KBM-7 (cell line): Measurements from ENCODE around the gene OPN1MW3.
"Not testable (repeated sequence)": the region's sequence is repeated elsewhere in the genome, so short reads cannot be mapped to it uniquely, and the experiment has no call there.

Source experiments
- DNase-seq: peaks from one replicate; pipeline ENCODE4 v3.0.0-alpha.2; 2015
- in situ Hi-C: fragments of 300-500 bp; cut with MboI; formaldehyde crosslinking; loops from 2 replicates; pipeline ENCODE4 v1.14.3; 2020; ENCODE audit warnings: low sequenced_read_pairs, low pct_unique_long_range_greater_than_20kb, mixed read lengths

OPN1MW3 gene

GRCh38 chrX:154257282-154257681, at the start of gene OPN1MW3:
OPN1MW3 (plus strand) TSS chrX:154257582; CDS start chrX:154257620, 38 bp downstream.
- in situ Hi-C loops, DNase-seq: not testable (repeated sequence)

- in situ Hi-C loops, DNase-seq: not testable (repeated sequence)
Measured at GRCh38 chrX:154209670-154210418, 47.5 kb upstream of the OPN1MW3 start.

- in situ Hi-C loops = not testable (repeated sequence)
Measured at GRCh38 chrX:154211057-154211456, 46.3 kb upstream of the OPN1MW3 start.

DNA sequence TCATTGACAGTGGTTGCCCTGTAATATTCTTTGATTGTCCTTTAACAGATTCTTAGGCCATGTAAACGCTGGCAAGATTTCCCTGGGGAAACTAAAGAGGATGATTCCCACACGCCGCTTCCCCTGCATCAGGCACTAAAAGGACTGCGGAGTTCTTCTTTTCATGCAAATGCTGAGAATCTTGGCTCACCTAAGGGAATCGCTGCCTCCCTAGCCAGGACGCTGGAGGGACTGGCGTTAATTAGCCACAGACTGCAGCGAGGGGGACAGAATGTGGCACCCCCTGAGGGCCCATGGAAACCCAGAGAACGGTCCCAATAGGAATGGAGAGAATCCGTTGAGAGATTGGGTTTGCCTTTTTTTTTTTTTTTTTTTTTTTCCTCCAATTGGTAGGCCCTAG, 45.9 kb upstream of the OPN1MW3 start:
- DNase-seq, in situ Hi-C loops: not testable (repeated sequence)

More at GRCh38 chrX:154211057-154211456, 46.3 kb upstream of the OPN1MW3 start:
- DNase-seq = not testable (repeated sequence)

DNA sequence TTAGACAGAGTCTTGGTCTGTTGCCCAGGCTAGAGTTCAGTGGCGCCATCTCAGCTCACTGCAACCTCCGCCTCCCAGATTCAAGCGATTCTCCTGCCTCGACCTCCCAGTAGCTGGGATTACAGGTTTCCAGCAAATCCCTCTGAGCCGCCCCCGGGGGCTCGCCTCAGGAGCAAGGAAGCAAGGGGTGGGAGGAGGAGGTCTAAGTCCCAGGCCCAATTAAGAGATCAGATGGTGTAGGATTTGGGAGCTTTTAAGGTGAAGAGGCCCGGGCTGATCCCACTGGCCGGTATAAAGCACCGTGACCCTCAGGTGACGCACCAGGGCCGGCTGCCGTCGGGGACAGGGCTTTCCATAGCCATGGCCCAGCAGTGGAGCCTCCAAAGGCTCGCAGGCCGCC, 37.9 kb upstream of the OPN1MW3 start, which contains the start of gene OPN1MW2:
Gene OPN1MW2 (plus strand): TSS at position 301 of the 400 bp plus-strand sequence. CDS start 60 bp downstream, at position 361.
- in situ Hi-C loops, DNase-seq: not testable (repeated sequence)

DNA sequence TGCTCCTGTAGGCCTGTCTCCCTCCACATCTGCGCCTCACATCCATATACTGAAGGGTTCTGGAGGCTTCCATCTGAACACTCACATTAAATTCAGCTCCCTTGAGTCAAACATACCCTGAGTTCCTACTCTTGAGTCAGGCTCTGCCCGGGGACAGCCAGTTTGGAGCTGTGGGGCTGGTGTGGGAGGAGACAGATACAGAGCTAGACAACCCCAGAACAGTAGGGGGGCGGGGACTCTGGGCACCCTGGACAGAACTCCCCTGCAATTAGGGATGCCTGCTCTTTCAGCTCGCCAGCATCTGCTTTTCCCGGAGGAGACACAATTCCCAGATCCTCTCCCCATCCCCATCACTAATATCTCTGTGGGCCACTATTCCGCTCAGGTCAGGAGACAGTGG, 32.1 kb upstream of the OPN1MW3 start:
- in situ Hi-C loops, DNase-seq: not testable (repeated sequence)

DNA sequence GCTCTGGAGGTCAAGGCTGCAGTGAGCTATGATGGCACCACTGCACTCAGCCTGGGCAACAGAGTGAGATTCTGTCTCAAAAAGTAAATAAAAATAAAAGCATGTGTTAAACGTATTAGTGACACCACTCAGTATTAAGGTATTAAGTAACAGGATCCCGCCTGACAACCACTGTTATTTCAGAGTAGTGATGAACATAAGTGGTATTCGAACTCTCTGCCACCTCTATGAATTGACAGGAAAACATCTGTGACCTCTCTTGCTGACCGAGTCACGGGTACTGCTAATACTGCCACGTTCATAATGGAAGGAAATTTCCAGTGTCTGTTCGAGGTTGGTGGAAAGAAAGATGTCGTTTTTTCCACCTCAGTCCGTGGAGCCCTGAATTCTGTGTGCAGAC, 30.7 kb upstream of the OPN1MW3 start:
- in situ Hi-C loops, DNase-seq: not testable (repeated sequence)

- in situ Hi-C loops, DNase-seq: not testable (repeated sequence)
Measured at GRCh38 chrX:154231443-154231842, 25.9 kb upstream of the OPN1MW3 start.

GRCh38 chrX:154233620-154234019, 23.8 kb upstream of the OPN1MW3 start:
- in situ Hi-C loops, DNase-seq: not testable (repeated sequence)

DNA sequence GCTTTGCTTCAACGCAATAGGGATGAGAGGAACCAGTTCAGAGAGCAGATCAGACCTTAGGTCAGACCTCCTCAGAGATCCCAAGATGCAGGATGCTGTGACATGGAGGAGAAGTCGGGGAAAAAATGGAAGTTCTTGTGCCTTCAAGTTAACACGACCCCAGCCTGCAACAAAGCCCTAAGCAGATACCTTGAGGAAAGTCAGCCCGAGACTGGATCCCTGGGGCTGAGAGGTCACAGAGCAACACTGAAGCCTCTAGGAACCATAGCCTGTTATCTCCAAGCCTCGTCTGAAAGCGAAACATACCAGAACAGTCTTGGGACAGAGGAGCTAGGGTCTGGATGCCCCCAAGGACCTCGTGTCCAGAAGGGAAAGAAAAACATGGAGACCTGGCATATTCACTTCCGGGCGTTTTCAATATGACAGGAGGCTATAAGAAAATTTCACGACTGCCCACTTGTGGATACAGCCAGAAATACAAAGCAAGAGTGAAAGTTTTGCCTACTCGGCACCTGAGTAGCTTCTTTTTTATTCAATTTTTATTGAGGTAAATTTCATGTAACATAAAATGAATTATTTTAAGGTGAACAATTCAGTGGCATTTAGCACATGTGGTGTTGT, 18.3 kb upstream of the OPN1MW3 start:
- DNase-seq = peak; percentile 18
- in situ Hi-C loops = not testable (repeated sequence)

- in situ Hi-C loops, DNase-seq: not testable (repeated sequence)
Measured at GRCh38 chrX:154239982-154240503, 17.3 kb upstream of the OPN1MW3 start.

GRCh38 chrX:154247377-154248045, 9.9 kb upstream of the OPN1MW3 start:
- DNase-seq, in situ Hi-C loops: not testable (repeated sequence)

- in situ Hi-C loops, DNase-seq: not testable (repeated sequence)
Measured at GRCh38 chrX:154248076-154248475, 9.3 kb upstream of the OPN1MW3 start.

GRCh38 chrX:154258711-154259110, 1.3 kb downstream of the OPN1MW3 start:
- in situ Hi-C loops, DNase-seq: not testable (repeated sequence)

DNA sequence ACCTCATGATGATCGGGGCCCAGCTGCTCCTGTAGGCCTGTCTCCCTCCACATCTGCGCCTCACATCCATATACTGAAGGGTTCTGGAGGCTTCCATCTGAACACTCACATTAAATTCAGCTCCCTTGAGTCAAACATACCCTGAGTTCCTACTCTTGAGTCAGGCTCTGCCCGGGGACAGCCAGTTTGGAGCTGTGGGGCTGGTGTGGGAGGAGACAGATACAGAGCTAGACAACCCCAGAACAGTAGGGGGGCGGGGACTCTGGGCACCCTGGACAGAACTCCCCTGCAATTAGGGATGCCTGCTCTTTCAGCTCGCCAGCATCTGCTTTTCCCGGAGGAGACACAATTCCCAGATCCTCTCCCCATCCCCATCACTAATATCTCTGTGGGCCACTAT, 5.7 kb downstream of the OPN1MW3 start:
- in situ Hi-C loops, DNase-seq: not testable (repeated sequence)

GRCh38 chrX:154269245-154269644, 11.9 kb downstream of the OPN1MW3 start:
- in situ Hi-C loops = not testable (repeated sequence)

DNA sequence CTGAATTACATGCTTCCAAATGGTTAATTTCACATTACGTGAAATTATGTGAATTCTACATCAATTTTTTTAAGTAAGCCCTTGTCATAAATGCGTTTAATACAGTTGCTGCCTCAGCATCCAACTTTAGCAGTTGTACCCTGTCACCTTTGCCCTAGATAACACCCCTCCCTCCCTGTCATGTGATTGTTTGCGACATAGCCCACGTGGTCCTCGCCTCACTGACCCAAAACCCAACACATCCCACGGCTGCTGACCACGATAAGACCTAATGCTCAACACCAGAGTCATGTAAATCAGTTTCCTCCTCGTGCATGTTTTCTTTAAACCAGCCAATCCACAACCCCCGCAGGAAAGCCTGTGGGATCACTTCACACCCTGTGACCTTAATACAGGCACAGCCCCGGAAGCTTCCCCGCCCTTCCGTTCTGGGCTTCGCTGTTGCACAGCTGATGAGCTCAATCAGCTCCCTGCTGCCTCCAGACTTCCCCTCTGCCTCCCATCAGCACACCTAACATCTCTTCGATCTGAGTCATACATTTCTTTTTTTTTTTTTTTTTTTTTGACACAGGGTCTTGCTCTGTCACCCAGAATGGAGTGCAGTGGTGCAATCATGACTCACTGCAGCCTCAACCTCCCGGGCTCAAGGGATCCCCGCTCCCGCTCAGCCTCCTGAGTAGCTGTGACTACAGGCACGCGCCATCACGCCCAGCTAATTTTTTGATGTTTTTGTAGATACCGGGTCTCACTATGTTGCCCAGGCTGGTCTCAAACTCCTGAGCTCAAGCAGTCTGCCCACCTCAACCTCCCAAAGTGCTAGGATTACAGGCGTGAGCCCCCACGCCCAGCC, 27.3 kb downstream of the OPN1MW3 start:
- in situ Hi-C loops = not testable (repeated sequence)

More at GRCh38 chrX:154269245-154269644, 11.9 kb downstream of the OPN1MW3 start:
- DNase-seq = not testable (repeated sequence)

DNA sequence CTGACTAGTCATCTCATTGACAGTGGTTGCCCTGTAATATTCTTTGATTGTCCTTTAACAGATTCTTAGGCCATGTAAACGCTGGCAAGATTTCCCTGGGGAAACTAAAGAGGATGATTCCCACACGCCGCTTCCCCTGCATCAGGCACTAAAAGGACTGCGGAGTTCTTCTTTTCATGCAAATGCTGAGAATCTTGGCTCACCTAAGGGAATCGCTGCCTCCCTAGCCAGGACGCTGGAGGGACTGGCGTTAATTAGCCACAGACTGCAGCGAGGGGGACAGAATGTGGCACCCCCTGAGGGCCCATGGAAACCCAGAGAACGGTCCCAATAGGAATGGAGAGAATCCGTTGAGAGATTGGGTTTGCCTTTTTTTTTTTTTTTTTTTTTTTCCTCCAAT, 29.0 kb downstream of the OPN1MW3 start:
- DNase-seq, in situ Hi-C loops: not testable (repeated sequence)

More for the DNA sequence above, 27.3 kb downstream of the OPN1MW3 start:
- not testable (repeated sequence) for DNase-seq
